ENCODE measurements around the gene PPP1R2. TPM values are rescaled to one million over a fixed set of nuclear protein-coding genes. Genes with fewer than 3 reads are reported as not detected.
"Not testable (repeated sequence)": the region's sequence is repeated elsewhere in the genome, so short reads cannot be mapped to it uniquely, and the experiment has no call there.

Gene PPP1R2
- 28.2 TPM for total RNA-seq
- long read RNA-seq, transcript PPP1R2-206 (6 exons, 3,450 nt): major isoform, 165 of 179 reads
- long read RNA-seq, partial matches to known transcripts: 0 of 179 reads
- long read RNA-seq, other reads (novel, unspliced or antisense): 8 of 179 reads

DNA sequence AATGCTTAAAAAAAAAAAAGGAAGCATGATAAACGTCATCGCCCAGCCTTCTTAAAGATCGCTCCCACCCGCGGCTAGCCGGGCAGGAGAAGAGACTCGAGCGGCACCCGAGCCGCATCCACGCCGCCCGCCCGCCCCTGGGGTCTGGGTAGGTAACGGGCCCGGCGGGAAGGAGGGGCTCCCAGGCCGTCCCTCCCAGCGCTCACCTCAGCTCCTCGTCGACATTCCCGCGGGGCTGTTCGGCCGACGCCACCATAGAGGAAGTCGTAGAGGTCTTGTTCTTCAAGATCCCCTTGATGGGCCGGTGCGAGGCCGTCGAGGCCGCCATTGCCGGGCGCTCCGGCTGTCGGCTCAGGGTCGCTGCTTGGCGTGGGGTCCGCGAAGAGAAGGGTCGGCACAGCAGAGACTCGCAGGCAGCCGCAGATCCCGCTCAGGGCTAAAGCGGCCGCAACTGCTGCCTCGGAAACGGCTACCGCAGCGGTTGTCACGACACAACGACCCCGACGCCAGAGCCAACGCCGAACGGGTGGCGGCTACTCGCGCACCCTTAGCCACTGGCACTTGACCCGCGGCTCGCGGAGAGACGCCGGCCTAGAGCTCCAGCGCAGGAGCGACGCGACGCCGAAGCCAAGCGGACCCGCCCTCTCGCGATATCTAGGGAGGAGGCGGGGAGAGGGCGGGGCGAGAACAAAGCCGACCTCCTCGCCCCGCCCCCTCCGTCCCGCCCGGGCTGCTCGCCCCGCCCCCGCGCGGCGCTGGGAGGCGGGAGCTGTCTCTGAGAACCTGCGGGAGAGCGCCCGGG is at the start of gene PPP1R2:
PPP1R2 (minus strand) TSS at position 628 of the 802 bp plus-strand sequence; CDS start at position 328, 300 bp downstream.
- intact Hi-C loops (cut with DNase I): no loop called here
- ATAC-seq (ENCODE audit: poor library complexity) (peak; percentile 95), DNase-seq (peak; percentile 95)

DNA sequence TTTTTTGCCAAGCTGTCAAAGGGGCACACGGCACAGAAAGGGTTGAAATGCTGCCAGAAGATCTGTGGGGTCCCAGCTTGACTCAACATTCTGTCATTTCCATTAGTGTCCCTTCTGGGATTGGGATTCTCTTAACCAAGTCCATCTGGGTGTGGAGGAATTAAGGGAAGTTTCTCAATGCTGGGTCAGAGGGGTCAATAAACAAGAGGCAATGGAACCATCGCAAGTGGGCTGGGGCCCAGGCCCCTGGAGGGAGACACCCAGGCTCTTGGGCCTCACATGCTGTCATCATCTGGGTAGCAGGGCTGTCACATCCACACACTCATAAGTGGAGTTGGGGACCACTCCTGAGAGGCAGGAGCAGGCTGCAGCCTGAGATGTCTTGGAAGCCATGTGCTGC is 48.7 kb upstream of the PPP1R2 start:
- intact Hi-C loops (cut with DNase I): no loop called here
- peak; percentile 59 for ATAC-seq (ENCODE audit: poor library complexity)

DNA sequence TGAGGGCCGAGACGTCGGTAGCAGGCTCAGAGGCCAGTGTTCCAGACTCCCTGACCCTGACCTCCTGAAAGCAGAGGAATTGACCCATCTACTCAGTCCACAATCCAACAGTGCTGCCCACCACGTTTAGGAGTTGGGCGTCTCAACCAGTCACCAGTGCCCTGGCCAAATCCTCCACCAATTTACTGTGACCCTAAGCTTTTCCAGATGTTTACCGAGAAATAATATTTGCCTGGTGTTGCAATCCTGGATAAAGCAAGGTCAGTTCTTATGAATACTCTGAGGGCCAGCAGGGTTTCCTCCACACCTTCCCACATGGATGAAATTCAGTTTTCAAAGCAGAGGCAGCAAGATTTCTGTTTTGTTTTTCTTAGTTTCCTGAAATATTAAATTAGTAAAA is 48.1 kb upstream of the PPP1R2 start:
- DNase-seq (no peak), ATAC-seq (ENCODE audit: poor library complexity) (peak; percentile 78)
- intact Hi-C loops (cut with DNase I): no loop called here

More for the DNA sequence above, 48.7 kb upstream of the PPP1R2 start:
- peak; percentile 59 for DNase-seq

DNA sequence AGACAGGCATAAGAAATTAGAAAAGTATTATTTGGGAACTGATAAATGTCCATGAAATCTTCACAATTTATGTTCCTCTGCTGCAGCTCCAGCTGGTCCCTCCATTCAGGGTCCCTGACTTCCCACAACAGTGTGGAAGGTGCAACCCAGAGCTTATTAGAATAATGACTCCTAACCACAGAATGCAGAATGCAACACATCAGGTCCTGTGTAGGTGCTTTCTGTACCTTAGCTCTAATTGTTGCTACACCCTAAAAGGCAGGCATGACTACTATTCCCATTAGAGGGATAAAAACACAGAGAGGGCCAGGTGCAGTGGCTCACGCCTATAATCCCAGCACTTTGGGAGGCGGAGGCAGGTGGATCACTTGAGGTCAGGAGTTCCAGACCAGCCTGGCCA is 47.3 kb upstream of the PPP1R2 start:
- DNase-seq; intact Hi-C loops (cut with DNase I): not testable (repeated sequence)

DNA sequence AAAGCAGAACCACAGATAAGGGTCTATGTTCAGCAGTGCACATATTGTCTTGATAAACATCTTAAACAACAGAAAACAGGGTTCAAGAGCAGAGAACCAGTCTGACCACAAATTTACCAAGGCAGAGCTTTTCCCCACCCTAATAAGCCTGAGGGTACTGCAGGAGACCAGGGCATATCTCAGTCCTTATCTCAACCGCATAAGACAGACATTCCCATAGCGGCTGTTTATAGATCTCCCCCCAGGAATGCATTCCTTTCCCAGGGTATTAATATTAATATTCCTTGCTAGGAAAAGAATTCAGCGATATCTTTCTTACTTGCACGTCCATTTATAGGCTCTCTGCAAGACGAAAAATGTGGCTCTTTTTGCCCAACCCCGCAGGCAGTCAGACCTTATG is 46.7 kb upstream of the PPP1R2 start:
- not testable (repeated sequence) for ATAC-seq (ENCODE audit: poor library complexity)

More for the DNA sequence above, 47.3 kb upstream of the PPP1R2 start:
- ATAC-seq (ENCODE audit: poor library complexity): not testable (repeated sequence)

DNA sequence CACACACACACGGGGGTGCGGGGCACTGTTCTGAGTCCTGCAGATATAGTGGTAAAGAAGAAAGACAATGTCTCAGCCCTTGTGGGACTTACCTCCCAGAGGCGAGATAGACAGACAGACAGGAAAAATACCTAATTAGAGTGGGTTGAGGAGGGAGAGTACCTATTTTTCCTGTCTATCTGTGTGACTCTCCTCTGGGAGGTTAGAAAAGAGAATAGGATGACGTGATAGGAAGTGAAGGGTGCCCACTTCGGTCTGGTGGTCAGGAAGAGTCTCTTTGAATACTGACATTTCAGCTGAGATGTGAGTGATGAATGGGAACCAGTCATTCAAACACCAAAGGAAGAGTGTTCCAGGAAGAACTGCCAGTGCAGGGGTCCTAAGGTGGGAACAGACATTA is 44.7 kb upstream of the PPP1R2 start:
- no peak for ATAC-seq (ENCODE audit: poor library complexity)
- DNase-seq: no peak
- intact Hi-C loops (cut with DNase I): no loop called here

More for the DNA sequence above, 46.7 kb upstream of the PPP1R2 start:
- intact Hi-C loops (cut with DNase I); DNase-seq: not testable (repeated sequence)

DNA sequence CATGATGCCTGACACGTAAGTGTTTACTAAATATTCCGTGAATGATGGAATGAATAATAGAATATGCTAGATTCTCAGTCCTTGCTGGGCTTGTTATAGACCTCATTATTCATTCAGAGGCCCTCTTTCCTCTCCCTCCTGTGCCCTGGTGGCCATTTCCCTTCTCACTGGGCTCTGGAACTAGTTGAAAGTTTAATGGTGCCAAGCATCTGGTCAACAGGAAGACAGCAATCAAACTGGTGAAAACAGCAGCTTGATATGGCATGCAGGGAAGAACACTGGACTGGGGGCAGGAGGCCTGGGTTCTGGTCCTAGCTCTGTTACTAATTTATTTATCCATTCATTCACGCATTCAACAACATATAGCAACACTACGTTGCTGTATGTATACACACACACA is 44.3 kb upstream of the PPP1R2 start:
- DNase-seq (no peak), ATAC-seq (ENCODE audit: poor library complexity) (no peak)
- intact Hi-C loops (cut with DNase I): no loop called here

DNA sequence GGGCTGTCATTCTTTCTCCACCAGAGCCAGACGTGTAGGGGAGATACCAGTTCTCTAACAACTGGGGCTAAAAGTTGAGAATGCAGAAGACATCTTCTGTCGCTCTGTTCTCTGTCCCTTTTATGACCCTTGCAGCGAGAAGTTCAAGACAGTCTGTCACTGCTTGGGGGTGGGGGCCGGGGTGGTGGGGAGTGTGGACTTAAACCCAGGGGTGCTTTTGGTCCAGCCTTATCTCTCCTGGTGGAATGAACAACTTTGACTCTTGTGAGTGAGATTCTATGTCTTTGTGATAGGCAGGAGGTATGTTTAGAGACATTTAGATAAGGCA is 41.4 kb upstream of the PPP1R2 start:
- ATAC-seq (ENCODE audit: poor library complexity): no peak
- DNase-seq: no peak
- intact Hi-C loops (cut with DNase I): no loop called here

DNA sequence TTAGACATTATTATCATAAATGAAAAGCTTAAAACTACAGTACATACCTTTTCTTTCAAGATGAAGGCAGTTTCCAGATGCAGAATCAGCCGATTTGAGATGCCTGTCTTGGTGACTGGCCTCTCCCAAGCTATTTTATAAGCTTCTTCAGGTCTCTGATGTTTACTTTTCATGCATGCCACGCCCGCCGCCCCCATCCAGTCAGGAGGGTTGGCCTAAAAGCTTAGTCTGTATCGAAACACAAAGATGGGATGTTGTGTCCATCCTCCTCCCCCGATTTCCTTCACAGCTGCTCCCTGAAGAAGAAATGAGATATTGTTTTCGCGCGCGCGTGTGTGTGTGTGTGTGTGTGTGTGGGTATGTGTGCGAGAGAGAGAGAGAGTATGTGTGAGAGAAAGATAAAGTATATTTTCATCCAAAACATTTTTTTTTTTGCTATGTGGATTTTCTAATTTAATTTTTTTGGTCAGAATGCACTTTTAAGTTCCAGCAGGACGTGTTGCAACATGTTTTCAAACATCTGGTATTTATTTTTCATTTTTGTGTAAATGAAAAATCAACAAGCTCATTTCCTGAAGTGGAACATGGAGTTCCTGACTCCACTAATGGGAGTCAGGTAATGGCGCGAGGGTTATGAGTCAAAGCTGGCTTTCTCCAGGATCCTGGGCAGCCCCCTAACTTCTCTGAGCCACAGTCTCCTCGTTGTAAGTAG is 40.9 kb upstream of the PPP1R2 start, which contains the start of gene APOD:
APOD (minus strand) TSS at position 110 of the 712 bp plus-strand sequence. CDS start 4,479 bp downstream, outside the sequence.
- peak; percentile 78 for DNase-seq
- peak; percentile 82 for ATAC-seq (ENCODE audit: poor library complexity)
- intact Hi-C loops (cut with DNase I): no loop called here

DNA sequence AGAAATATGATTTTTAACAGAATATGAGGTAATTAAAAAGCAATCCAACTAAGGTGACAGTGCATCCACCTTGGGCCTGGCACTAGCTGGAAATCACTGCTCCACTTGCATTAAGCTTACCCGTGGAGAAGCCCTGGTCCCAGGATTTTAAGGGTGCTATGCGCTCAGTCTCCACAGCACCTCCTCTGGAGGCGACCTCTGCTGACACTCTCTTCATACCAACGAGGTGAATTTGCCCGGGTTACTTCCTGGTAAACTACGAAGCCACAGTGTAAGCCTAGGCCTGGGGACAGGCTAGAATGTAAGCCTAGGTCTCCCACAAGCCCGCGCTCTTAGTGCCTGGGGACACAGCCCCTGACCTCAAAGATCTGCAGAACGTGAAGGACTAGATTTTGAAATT is 39.8 kb upstream of the PPP1R2 start:
- intact Hi-C loops (cut with DNase I): no loop called here
- ATAC-seq (ENCODE audit: poor library complexity): peak; percentile 26
- no peak for DNase-seq

DNA sequence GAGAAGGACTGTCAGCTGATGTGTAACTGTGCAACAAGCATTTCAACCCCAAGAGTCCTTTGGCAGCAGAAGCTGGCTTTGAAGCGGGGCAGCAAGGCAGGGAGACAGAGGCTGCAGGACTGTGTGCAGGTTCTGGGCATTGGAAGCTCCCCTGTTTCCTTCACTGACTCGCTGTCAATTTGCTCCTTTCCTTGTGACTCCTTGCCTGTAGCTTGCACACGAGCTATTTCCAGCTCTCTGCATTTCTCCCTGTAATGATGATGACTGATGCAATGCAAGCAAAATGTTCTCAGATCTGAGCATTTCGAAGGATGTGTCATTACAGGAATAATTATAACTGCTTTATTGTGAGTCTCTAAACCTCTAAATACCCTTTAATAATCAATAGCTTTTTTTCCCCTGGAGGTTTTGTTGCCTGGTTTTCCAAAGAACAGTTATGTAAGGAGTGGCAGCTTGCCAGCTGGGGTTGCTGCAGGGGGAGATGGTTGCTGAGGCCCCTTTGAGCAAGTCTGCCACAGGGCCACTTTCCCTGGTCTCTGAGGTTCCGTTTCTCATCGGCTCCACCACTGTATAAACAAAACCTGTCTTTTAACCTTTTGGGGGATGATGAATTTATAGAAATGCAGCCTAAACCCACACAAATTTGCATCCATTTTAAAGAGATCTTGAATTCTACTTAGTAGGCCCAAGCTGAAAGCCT is 37.8 kb upstream of the PPP1R2 start:
- ATAC-seq (ENCODE audit: poor library complexity): no peak
- intact Hi-C loops (cut with DNase I): no loop called here

DNA sequence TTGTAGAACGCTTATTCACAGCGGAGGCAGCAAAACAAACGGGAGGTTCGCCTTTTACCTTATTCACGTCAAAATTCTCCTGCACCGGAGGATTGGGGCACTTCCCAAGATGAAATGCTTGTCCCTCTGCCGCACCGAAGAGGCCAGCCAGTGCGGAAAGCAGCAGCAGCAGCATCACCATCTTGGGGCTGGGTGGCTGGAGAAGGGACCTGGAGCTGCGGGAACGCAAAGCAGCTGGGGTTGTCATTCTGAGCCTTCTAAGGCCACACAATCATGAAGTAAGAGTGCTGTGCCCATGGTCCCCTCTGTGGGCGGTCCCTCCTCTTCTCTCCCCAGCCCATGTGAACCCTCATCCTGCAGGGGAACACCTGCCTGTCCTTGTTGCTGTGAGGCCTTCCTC is 36.2 kb upstream of the PPP1R2 start:
- ATAC-seq (ENCODE audit: poor library complexity): no peak
- intact Hi-C loops (cut with DNase I): no loop called here
- DNase-seq: no peak

More for the DNA sequence above, 37.8 kb upstream of the PPP1R2 start:
- no peak for DNase-seq

DNA sequence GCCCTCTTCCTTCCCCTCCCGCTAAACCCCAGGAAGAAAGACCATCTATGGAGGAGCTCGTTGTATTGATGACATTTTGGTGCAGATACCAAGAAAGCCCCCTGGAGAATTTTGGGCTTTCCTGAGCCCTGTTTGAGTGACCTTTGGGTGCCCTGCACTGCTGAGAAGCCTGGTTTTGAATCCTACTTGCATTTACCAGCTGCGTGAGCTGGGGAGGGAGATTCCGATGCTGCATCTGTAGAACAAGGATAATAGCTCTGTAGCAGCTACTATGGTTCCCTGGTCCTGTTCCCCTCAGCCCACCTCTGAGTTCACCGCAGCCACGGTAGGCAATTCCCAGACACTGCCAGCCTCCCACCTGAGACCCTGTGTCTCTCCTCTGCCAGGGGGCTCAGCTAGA is 35.4 kb upstream of the PPP1R2 start:
- ATAC-seq (ENCODE audit: poor library complexity): no peak
- intact Hi-C loops (cut with DNase I): no loop called here
- no peak for DNase-seq

DNA sequence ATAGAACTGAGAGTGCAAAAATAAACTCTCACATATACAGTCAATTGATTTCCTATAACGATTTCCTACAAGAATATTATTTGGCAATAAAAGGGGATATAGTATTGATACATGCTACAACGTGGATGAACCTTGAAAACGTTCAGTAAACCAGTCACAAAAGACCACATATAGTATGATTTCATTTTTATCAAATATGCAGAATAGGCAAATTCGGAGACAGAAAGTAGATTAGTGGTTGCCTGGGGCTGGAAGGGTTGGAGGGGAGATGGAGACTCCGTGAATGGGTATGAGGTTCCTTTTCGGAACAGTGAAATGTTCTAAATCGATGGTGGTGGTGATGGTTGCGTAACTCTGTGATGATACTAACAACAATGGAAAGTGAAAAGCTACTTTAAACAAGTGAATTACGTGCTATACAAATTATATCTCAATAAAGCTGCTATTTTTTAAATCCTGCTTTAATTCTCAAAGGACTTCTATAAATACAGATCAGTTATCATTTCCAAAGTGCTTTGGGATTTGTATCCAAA is 34.6 kb upstream of the PPP1R2 start:
- ATAC-seq (ENCODE audit: poor library complexity) (no peak), DNase-seq (no peak)
- intact Hi-C loops (cut with DNase I): no loop called here

DNA sequence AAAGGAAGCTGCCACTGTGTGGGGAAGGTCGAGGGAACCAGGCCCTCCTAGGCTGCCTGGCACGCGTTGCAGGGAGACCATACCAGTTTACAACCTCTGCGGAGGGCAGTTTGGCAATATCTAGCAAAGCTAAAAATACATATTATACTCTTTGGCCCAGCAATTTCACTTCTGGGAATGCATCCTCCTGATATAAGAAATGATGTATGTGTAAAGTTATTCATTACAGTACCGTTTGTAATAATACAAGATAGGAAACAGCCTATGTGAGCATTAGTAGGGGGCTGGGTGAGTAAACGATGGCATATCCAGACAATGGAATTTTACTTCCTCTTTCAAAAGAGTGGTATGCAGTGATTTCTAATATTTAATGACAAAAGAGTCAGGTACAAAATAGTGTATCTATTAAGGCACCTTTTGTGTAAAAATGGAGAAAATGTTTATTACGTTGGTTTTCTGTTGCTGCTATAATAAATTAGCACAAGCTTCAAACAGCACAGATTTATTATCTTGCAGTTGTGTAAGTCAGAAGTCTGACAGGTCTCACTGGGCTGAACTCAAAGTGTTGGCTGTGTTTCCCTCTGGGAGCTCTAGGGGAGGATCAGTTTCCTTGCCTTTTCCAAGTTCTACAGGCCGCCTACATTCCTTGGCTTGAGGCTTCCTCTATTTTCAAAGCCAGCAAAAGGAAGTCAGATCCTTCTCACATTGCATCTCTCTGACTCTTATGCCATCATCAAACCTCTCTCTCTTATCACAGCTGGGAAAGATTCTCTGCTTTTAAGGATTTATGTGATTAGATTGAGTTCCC is 31.6 kb upstream of the PPP1R2 start:
- intact Hi-C loops (cut with DNase I): no loop called here
- ATAC-seq (ENCODE audit: poor library complexity) (peak; percentile 78), DNase-seq (no peak)

DNA sequence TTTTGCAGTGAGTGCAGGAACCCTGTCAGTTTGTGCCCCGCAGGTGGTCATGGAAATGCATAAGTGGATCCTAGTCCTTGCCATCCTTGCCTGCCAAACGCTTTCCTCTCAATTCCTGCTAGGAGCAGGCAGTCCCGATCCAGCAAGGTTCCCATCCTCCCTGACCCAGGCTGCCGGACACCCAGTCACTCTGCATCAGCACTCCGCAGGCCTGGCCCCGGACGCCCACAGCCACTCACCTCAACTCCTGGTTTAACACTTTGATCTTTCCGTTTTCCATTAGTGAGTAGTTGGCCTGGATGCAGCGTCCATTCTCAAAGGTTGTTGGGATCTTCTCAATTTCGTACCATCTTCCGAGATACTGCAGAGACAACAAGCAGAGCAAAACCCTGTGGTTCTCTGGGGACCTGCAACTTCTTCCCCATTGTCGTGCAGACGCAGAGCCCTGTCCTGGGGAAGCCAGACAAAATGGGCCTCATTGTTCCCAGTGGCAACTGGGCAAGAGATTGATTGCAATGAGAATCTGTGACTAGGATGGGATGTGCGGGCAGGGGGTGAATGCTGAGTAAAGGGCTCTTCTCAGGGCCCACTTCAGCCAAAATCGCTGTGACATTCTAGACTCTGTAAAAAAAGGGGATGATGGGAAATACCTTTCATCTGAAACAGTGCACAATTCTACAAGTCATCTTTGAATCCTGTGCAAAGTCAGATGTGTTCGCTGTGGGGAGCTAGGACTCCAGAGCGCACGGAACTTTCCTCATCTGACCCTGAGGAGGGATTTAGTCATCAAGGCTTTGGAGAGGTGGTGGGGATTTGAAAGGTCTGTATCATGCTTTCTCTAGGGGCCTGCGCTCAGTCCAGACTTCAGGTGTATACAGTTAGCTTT is 30.7 kb upstream of the PPP1R2 start:
- intact Hi-C loops (cut with DNase I): no loop called here
- ATAC-seq (ENCODE audit: poor library complexity): no peak
- no peak for DNase-seq

DNA sequence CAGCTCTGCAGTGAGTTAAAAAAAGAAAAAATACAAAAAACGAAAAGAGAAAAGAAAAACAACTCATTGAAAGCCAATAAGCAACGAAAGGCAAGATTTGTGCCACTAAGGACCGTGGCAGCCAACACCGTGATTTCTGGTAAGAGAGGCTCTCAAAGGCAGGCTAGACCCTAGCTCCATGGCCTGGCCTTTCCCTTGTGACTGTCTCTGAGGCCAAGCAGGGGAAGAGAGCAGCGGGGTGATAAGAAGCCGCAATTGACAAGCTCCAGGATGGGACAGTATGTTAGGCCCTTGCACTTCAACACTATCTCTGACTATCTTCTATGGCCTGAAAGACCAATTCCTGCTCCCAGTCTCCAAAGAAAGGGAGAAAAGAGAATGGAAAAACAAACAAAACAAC is 28.2 kb upstream of the PPP1R2 start:
- no peak for ATAC-seq (ENCODE audit: poor library complexity)
- intact Hi-C loops (cut with DNase I): no loop called here
- no peak for DNase-seq
